Measurements from ENCODE around the gene EPN2.
A peak's percentile ranks its signal among the peaks of the same experiment; 100 is the strongest.
"Not testable (repeated sequence)": the region's sequence is repeated elsewhere in the genome, so short reads cannot be mapped to it uniquely, and the experiment has no call there.

Gene EPN2

DNA sequence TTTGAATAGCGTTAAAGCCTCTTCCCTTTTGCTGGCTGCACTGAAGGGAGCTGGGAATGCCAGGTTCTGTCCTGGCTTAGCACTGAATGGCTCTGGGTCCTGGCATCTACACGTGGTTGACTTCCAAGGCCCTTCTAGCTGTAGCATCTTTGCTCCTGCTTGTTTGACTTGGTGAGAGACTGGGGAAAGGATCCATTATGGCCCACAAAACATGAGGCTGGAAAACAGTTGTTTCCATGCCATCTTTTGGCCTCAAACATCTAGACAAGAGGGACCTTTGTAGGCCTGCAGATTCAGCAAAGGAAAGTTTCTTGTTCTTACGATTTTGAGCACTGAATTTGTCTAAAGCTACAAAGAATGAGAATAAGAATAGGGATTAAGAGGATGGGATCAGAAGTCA, 32.5 kb downstream of the EPN2 start:
- no peak for DNase-seq

GRCh38 chr17:19270347-19270703, 33.2 kb downstream of the EPN2 start:
- no peak for DNase-seq

GRCh38 chr17:19270704-19271611, 33.8 kb downstream of the EPN2 start:
- DNase-seq: peak in 1 of 2 experiments; percentile 10

GRCh38 chr17:19271780-19272357, 34.7 kb downstream of the EPN2 start:
- no peak for DNase-seq

- DNase-seq: no peak
Observed at GRCh38 chr17:19273731-19274130, 36.6 kb downstream of the EPN2 start.

DNA sequence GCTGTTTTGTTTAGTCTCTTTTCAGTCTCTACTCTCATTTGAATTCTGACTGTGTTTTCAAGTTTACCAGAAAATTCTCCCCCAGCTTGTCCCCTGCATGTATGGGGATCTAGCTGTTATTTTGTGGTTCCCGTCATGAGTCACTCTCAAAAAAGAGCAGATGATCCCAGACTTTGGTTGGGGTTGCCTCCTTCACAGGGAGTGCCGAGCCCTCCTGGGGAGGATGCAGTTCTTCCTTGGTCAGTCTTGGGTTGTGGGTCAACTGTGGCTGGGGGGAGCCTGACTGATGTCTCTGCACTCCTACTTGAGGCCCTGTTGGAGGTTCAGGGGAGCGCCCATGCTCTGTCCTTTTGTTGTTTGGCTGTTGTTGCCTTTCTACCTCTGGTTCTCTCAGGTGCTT, 37.7 kb downstream of the EPN2 start:
- DNase-seq: no peak

DNA sequence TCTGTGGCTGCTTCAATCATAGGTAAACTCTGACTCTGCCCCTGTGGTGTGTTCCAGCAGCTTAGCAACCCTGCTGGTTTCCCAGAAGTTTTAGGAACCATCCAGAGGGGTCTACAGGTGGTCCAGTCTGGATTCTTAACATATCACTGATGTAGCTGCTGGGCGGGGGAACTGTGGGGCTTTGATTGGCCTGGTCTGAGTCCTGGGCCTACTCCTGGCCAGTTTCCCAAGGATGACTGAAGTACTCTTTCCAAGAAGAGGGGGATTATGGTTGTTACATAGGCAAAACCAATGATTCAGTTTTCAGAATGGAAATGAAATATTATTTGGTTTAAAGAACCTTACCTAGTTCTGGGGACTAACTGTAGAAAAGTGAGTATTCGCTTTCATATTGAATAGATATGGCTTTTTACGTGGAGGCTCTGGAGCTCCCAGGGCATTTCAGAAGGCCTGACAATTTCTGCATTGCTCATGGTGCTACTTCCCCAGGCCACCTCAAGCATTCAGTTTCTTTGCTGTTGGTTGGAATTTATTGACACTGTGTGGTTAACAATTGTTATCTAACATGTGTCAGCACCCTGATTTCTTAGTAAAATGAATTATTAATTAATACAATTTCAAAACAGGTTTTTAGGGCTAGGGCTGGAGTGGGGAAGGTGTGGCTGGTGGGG, 38.4 kb downstream of the EPN2 start:
- DNase-seq: no peak

- not testable (repeated sequence) for DNase-seq
Observed at GRCh38 chr17:19278284-19278683, 41.1 kb downstream of the EPN2 start.

DNA sequence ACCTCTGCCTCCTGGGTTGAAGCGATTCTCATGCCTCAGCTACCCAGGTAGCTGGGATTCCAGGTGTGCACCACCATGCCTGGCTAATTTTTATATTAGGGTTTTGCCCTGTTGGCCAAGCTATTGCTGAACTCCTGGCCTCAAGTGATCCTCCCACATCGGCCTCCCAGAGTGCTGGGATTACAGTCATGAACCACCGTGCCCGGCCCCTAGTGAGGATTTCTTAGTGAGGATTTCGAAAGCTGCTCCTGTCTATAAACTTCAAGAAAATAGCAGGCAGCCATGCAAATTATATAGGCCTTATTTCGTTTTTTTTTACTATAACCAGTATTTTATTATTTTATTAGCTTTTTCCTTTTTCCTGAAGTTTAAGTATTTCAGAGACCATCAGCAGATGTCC, 41.6 kb downstream of the EPN2 start:
- DNase-seq: no peak

DNA sequence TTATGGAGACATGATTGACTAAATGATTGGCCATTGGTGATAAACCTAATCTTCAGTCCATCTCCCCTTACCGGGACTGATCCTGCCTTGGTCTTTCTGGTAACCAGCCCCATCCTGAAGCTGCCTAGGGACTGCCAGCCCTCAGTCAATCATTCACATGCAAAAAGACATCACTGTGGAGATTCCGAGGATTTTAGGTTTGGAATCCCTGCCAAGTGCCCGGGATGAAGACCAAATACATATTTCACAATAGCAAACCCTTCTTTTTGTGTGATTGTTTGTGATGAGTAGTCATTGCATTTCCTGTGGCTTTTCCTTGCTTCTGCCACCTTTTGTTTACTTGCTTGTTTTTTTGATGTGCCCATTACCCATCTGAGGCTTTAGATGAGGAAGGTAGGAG, 44.0 kb downstream of the EPN2 start:
- no peak for DNase-seq

DNA sequence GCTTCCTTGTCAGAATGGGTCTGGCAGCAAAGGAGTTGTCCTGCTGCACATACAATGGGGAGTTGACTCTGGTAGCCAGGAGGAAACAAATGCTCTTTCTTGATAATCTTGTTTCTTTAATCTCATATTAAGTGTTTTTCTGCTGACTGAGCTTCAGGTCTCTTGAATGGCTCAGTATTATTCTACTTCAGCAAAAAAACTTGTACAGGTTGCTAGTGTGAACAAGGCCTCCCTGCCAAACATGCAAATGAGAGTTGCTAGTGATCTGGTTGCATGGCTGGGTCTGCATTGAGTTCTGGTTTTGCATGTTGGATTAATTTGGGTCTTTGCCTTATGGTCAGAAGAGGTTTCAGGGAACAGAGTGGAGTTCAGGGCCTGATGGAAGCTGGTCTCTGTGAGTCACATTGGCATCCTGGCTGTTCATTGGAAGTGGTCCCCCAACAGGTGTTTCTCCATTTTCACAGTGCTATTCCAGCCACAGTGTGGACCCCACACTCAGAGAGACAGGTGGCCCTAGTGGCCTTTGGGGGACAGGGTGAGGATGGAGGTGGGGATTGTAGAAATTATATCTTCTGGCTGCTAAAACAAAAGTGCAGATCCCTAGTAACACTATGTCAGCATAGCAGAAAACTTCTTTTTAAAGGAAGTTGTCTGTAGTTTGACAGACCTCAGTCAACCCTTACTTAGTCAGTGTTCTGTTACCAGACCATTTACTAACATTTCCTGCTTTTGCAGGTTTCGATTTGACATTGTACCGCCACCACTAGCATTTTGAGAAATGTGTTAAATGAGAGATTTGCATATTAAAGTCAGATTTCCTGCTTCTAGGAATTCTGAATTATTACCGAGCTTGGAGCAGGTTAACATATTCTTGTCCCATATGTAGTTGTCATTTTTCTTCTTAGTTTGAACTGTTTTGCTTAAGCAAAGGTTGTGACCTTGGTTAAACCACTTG, 47.1 kb downstream of the EPN2 start:
- peak in 1 of 2 experiments; percentile 37 for DNase-seq

GRCh38 chr17:19285213-19285900, 48.2 kb downstream of the EPN2 start:
- DNase-seq: no peak

- DNase-seq: no peak
Observed at GRCh38 chr17:19286751-19287341, 49.7 kb downstream of the EPN2 start.

- peak; percentile 62 to 90 for DNase-seq
Observed at GRCh38 chr17:19287651-19288050, 50.5 kb downstream of the EPN2 start.

- DNase-seq: no peak
Observed at GRCh38 chr17:19288453-19288852, 51.3 kb downstream of the EPN2 start.

- peak in 1 of 2 experiments; percentile 40 for DNase-seq
Observed at GRCh38 chr17:19290066-19290705, 53.0 kb downstream of the EPN2 start.

DNA sequence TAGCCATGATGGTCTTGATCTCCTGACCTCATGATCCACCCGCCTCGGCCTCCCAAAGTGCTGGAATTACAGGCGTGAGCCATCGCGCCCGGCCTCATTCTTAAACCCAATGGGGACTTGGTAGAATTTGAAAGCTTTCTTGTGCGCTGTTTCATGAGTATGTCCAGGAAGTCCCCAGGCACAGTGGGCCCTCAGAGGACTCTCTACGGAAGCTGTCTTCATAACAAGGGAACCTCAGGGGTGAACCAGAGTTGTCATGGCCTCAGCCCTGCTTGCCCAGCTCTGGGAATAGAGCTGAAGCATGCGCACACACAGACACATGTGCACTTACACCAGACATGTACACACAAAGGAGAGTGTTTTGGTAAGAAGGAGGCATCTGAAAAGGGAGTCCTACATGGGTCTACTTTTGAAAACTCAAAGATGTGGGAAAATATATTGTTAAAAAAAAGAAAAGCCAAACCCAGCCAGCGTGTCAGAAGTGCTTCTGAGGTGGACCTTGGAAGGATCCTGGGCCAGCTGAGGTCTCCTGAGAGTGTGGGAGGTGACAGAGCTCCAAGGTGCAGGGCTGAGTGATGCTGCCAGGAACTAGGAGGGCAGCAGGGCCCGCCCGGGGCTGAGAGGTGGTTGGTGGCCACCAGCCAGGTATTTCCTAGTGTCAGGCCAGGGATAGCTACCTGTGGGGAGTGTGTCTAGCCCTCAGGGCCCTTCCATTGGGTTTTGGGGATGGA, 54.6 kb downstream of the EPN2 start:
- no peak for DNase-seq

- DNase-seq: peak; percentile 26 to 71
Observed at GRCh38 chr17:19292377-19292711, 55.2 kb downstream of the EPN2 start.

GRCh38 chr17:19294443-19294842, 57.3 kb downstream of the EPN2 start:
- no peak for DNase-seq

GRCh38 chr17:19295473-19296135, 58.4 kb downstream of the EPN2 start:
- peak in 1 of 2 experiments; percentile 51 for DNase-seq
